CD4-positive, alpha-beta T cell (primary cell): ENCODE measurements around the gene ANKRD35. TPM values are rescaled to one million over a fixed set of nuclear protein-coding genes. Genes with fewer than 3 reads are reported as not detected.
"Not testable (repeated sequence)": the region's sequence is repeated elsewhere in the genome, so short reads cannot be mapped to it uniquely, and the experiment has no call there.

Source experiments
- ATAC-seq: fragments of 200-7000 bp; cut with Tn5 transposase; one replicate; pipeline ENCODE4 v1.10.0; 2022; ENCODE audit warnings: mild to moderate bottlenecking; ENCODE audit not compliant: poor library complexity
- CTCF ChIA-PET: fragments of 350-600 bp; sonication (Branson Sonifier 250); formaldehyde crosslinking; loops from one replicate; lab custom pipeline; 2021; ENCODE audit warnings: antibody characterized with exemption, inconsistent platforms; lab: Charles Lee
- POLR2A ChIA-PET: fragments of 350-600 bp; sonication (Branson Sonifier 250); formaldehyde crosslinking; loops from one replicate; lab custom pipeline; 2021; ENCODE audit warnings: antibody characterized with exemption, inconsistent platforms; lab: Charles Lee
- DNase-seq, 14 experiments: peaks; one replicate each; pipeline ENCODE4 v3.0.0-alpha.2; 2013 to 2020; ENCODE audit warnings: mixed read lengths in 2 of 14
- H3K27ac ChIP-seq, 2 donors: one replicate each; pipeline versions ENCODE4 v1.5.1 to v1.7.0; 2013; ENCODE audit warnings: low read length in 2 of 2, low read depth in 1 of 2, mild to moderate bottlenecking in 1 of 2
- H3K27me3 ChIP-seq, 2 experiments: 1 replicate in 1 of 2; 2 replicates in 1 of 2; pipeline versions ENCODE4 v1.6.1 to v1.7.0; 2013; ENCODE audit warnings: low read length in 2 of 2, control low read depth in 1 of 2, mild to moderate bottlenecking in 1 of 2, moderate library complexity in 1 of 2; ENCODE audit not compliant: insufficient read depth in 2 of 2, control insufficient read depth in 1 of 2
- H3K36me3 ChIP-seq: one replicate; pipeline ENCODE4 v1.6.1; 2013; ENCODE audit warnings: low read length, control low read depth; ENCODE audit not compliant: insufficient read depth
- H3K4me1 ChIP-seq: one replicate; pipeline ENCODE4 v1.6.1; 2013; ENCODE audit warnings: low read length, control low read depth; ENCODE audit not compliant: insufficient read depth
- H3K4me3 ChIP-seq: one replicate; pipeline ENCODE4 v1.5.1; 2013; ENCODE audit warnings: mild to moderate bottlenecking, low read length, moderate library complexity
- H3K9me3 ChIP-seq, 2 experiments: 1 replicate in 1 of 2; 2 replicates in 1 of 2; pipeline versions ENCODE4 v1.6.1 to v1.7.0; 2013; ENCODE audit warnings: low read length in 2 of 2, mild to moderate bottlenecking in 2 of 2, control low read depth in 1 of 2, moderate library complexity in 1 of 2; ENCODE audit not compliant: control insufficient read depth in 1 of 2, insufficient read depth in 1 of 2
- H3K27ac Mint-ChIP-seq: one replicate; pipeline ENCODE4 v1.8.0; 2020; ENCODE audit warnings: mixed read lengths
- H3K27me3 Mint-ChIP-seq: one replicate; pipeline ENCODE4 v1.8.0; 2021; ENCODE audit warnings: mixed read lengths
- H3K36me3 Mint-ChIP-seq: one replicate; pipeline ENCODE4 v1.8.0; 2021; ENCODE audit warnings: low read depth, mixed read lengths
- H3K4me1 Mint-ChIP-seq: one replicate; pipeline ENCODE4 v1.8.0; 2021; ENCODE audit warnings: low read depth, mixed read lengths
- H3K4me3 Mint-ChIP-seq: one replicate; pipeline ENCODE4 v1.8.0; 2020; ENCODE audit warnings: mild to moderate bottlenecking, mixed read lengths
- H3K9me3 Mint-ChIP-seq: one replicate; pipeline ENCODE4 v1.8.0; 2020; ENCODE audit warnings: mixed read lengths
- CTCF ChIP-seq: fragments of 200-600 bp; IDR thresholded peaks from one replicate; pipeline ENCODE4 v1.8.0; 2022; ENCODE audit warnings: antibody characterized with exemption, mild to moderate bottlenecking
- intact Hi-C, 2 experiments: fragments of 100-400 bp; cut with DNase I in 1 of 2; cut with micrococcal nuclease in 1 of 2; formaldehyde crosslinking; loops; one replicate each; pipeline versions ENCODE4 v1.15.1 to v1.9.0; 2023 to 2025; cut with DNase I, micrococcal nuclease
- total RNA-seq, 174 experiments: library from RNA in 2 of 174; stranded (reverse) in 2 of 174; gene quantifications; one replicate each; pipeline ENCODE4 v1.2.3 and lab custom pipeline; 2021 to 2026

The ANKRD35 gene
- total RNA-seq, 2 experiments from 2014 or later = 0.11 TPM; not detected in 1

- intact Hi-C loops = loop anchor here (1.0 to 2.0 kb wide), 6 partner anchors 9 to 70 kb away; partner anchors contain the start of genes ANKRD34A (in 1 of the 2), LIX1L (in 1 of the 2), PEX11B (in 1 of the 2) and PIAS3 (in 1 of the 2)
- no peak within 1 kb of the TSS for H3K27ac Mint-ChIP-seq
- no peaks in the 10 kb centered on the region for H3K9me3 Mint-ChIP-seq
- TF ChIP-seq CTCF = peak; percentile 81
- POLR2A ChIA-PET = interaction anchor here (0.6 to 3.7 kb wide), 34 partner anchors 9 to 125 kb away, joined by 3 to 213 read pairs (median 7); partner anchors contain the start of genes ANKRD34A, ITGA10, LIX1L and NUDT17
- peak; percentile 87 to 99 (median 90) for DNase-seq
- Histone ChIP-seq H3K4me3 (peak within 1 kb of the TSS; percentile 95), H3K27ac (peak within 1 kb of the TSS; percentile 93 to 98), H3K27me3 (no peaks in the 10 kb centered on the region), H3K36me3 (peaks cover 23% of the 10 kb centered on the region), H3K9me3 (no peaks in the 10 kb centered on the region), H3K4me1 (peaks cover 37% of the 10 kb centered on the region)
- CTCF ChIA-PET = interaction anchor here (0.6 to 2.3 kb wide), 20 partner anchors 9 to 110 kb away, joined by 3 to 40 read pairs (median 4); partner anchors contain the start of genes ANKRD34A, LIX1L, NUDT17 and PEX11B
- peaks cover 7% of the 10 kb centered on the region for H3K36me3 Mint-ChIP-seq
- no peaks in the 10 kb centered on the region for H3K27me3 Mint-ChIP-seq
- ATAC-seq = peak; percentile 96
- H3K4me3 Mint-ChIP-seq = no peak within 1 kb of the TSS
- H3K4me1 Mint-ChIP-seq = peaks cover 21% of the 10 kb centered on the region
Measured at GRCh38 chr1:145927063-145927886, 41.6 kb upstream of the ANKRD35 start, which contains the start of gene RBM8A. TSS of gene RBM8A (minus strand) at chr1:145927484. CDS start at chr1:145927426, 58 bp downstream.

GRCh38 chr1:145926686-145927062 is 41.0 kb upstream of the ANKRD35 start:
- ATAC-seq = no peak
- no peak for TF ChIP-seq CTCF
- peaks cover 17% of the 10 kb centered on the region for H3K4me1 Mint-ChIP-seq
- H3K4me3 Mint-ChIP-seq = no peak overlapping the region
- H3K27me3 Mint-ChIP-seq = no peaks in the 10 kb centered on the region
- ChIA-PET POLR2A (interaction anchor here (1.0 to 3.7 kb wide), 25 partner anchors 8 to 125 kb away, joined by 3 to 213 read pairs (median 10); partner anchors contain the start of genes ANKRD34A, ITGA10, LIX1L and NUDT17), CTCF (interaction anchor here (1.5 to 2.3 kb wide), 11 partner anchors 8 to 110 kb away, joined by 4 to 40 read pairs (median 7); partner anchors contain the start of genes ANKRD34A, LIX1L, PEX11B and POLR3GL)
- DNase-seq = no peak
- no peaks in the 10 kb centered on the region for H3K9me3 ChIP-seq
- H3K36me3 ChIP-seq = peaks cover 23% of the 10 kb centered on the region
- H3K9me3 Mint-ChIP-seq = no peaks in the 10 kb centered on the region
- H3K27ac Mint-ChIP-seq = no peak overlapping the region
- peak overlapping the region; percentile 95 for H3K4me3 ChIP-seq
- H3K27me3 ChIP-seq = no peaks in the 10 kb centered on the region
- H3K27ac ChIP-seq = peak overlapping the region; percentile 93 to 98
- H3K36me3 Mint-ChIP-seq = peaks cover 8% of the 10 kb centered on the region
- H3K4me1 ChIP-seq = peaks cover 31% of the 10 kb centered on the region
- intact Hi-C loops = loop anchor here (1.0 to 2.0 kb wide), 6 partner anchors 8 to 70 kb away; partner anchors contain the start of genes ANKRD34A (in 1 of the 2), LIX1L (in 1 of the 2), PEX11B (in 1 of the 2) and PIAS3 (in 1 of the 2)

- Mint-ChIP-seq H3K27ac (no peak overlapping the region), H3K4me3 (no peak overlapping the region), H3K36me3 (peaks cover 35% of the 10 kb centered on the region), H3K4me1 (peaks cover 42% of the 10 kb centered on the region), H3K27me3 (no peaks in the 10 kb centered on the region), H3K9me3 (no peaks in the 10 kb centered on the region)
- no peak for TF ChIP-seq CTCF
- H3K4me1 ChIP-seq = peaks cover 37% of the 10 kb centered on the region
- no peaks in the 10 kb centered on the region for H3K9me3 ChIP-seq
- ATAC-seq = no peak
- ChIA-PET POLR2A (interaction anchor here (1.0 kb wide), 2 partner anchors 42 to 76 kb away, joined by 3 read pairs; partner anchors contain the start of gene POLR3GL), CTCF (no interaction called here)
- no peak overlapping the region for H3K27ac ChIP-seq
- H3K27me3 ChIP-seq = no peaks in the 10 kb centered on the region
- no peak for DNase-seq
- H3K4me3 ChIP-seq = no peak overlapping the region
- intact Hi-C loops = no loop called here
- peaks cover 23% of the 10 kb centered on the region for H3K36me3 ChIP-seq
Measured at GRCh38 chr1:145922266-145922665, 36.6 kb upstream of the ANKRD35 start.

- not testable (repeated sequence) for ATAC-seq
Measured at GRCh38 chr1:145920297-145920696, 34.6 kb upstream of the ANKRD35 start.

More at GRCh38 chr1:145920297-145920696, 34.6 kb upstream of the ANKRD35 start:
- H3K4me1 Mint-ChIP-seq = peaks cover 47% of the 10 kb centered on the region
- peaks cover 50% of the 10 kb centered on the region for H3K36me3 Mint-ChIP-seq
- POLR2A ChIA-PET, H3K27me3 ChIP-seq, CTCF ChIA-PET, H3K27me3 Mint-ChIP-seq, H3K4me3 ChIP-seq, H3K9me3 ChIP-seq, H3K9me3 Mint-ChIP-seq, DNase-seq, intact Hi-C loops, H3K27ac ChIP-seq: not testable (repeated sequence)
- H3K36me3 ChIP-seq = peaks cover 24% of the 10 kb centered on the region
- peak overlapping the region; percentile 85 for H3K4me3 Mint-ChIP-seq
- peak overlapping the region; percentile 92 for H3K27ac Mint-ChIP-seq
- H3K4me1 ChIP-seq = peaks cover 31% of the 10 kb centered on the region
